Measurements from ENCODE around the gene COQ5.

Gene COQ5

GRCh38 chr12:120479458-120479857, 49.5 kb downstream of the COQ5 start:
- no peak for TF ChIP-seq CTCF (IDR thresholded peaks at IDR 0.05; ENCODE audit: low read depth, low read length)
- no peak overlapping the region for H3K4me3 ChIP-seq (ENCODE audit: low read depth, low read length)

GRCh38 chr12:120475643-120476042, 53.3 kb downstream of the COQ5 start:
- TF ChIP-seq CTCF (IDR thresholded peaks at IDR 0.05; ENCODE audit: low read depth, low read length) = no peak
- H3K4me3 ChIP-seq (ENCODE audit: low read depth, low read length) = no peak overlapping the region

- no peak overlapping the region for H3K4me3 ChIP-seq (ENCODE audit: low read depth, low read length)
- no peak for TF ChIP-seq CTCF (IDR thresholded peaks at IDR 0.05; ENCODE audit: low read depth, low read length)
Observed at GRCh38 chr12:120474616-120474960, 54.4 kb downstream of the COQ5 start.

GRCh38 chr12:120473807-120474615, 54.9 kb downstream of the COQ5 start:
- no peak overlapping the region for H3K4me3 ChIP-seq (ENCODE audit: low read depth, low read length)
- no peak for TF ChIP-seq CTCF (IDR thresholded peaks at IDR 0.05; ENCODE audit: low read depth, low read length)

GRCh38 chr12:120472521-120472920, 56.4 kb downstream of the COQ5 start:
- no peak for TF ChIP-seq CTCF (IDR thresholded peaks at IDR 0.05; ENCODE audit: low read depth, low read length)

GRCh38 chr12:120470150-120470784, 58.7 kb downstream of the COQ5 start:
- H3K4me3 ChIP-seq (ENCODE audit: low read depth, low read length) = peak overlapping the region; percentile 60
- TF ChIP-seq CTCF (IDR thresholded peaks at IDR 0.05; ENCODE audit: low read depth, low read length) = no peak

More at GRCh38 chr12:120472521-120472920, 56.4 kb downstream of the COQ5 start:
- no peak overlapping the region for H3K4me3 ChIP-seq (ENCODE audit: low read depth, low read length)

GRCh38 chr12:120469450-120470149, 59.4 kb downstream of the COQ5 start, which contains the start of gene SRSF9:
SRSF9 (minus strand) TSS chr12:120469748; CDS start chr12:120469609, 139 bp downstream.
- TF ChIP-seq CTCF (IDR thresholded peaks at IDR 0.05; ENCODE audit: low read depth, low read length) = peak; percentile 92
- H3K4me3 ChIP-seq (ENCODE audit: low read depth, low read length) = peak within 1 kb of the TSS; percentile 60

Data from WI38 (cell line).